GM19099 (cell line): ENCODE measurements around the gene MBNL1.

ENCODE experiments used
- POLR2A ChIP-seq: IDR thresholded peaks from 3 replicates; pipeline ENCODE4 v1.6.1; 2011; ENCODE audit warnings: low read depth; ENCODE audit not compliant: insufficient read length; ENCODE audit errors: extremely low read depth

MBNL1 gene

DNA sequence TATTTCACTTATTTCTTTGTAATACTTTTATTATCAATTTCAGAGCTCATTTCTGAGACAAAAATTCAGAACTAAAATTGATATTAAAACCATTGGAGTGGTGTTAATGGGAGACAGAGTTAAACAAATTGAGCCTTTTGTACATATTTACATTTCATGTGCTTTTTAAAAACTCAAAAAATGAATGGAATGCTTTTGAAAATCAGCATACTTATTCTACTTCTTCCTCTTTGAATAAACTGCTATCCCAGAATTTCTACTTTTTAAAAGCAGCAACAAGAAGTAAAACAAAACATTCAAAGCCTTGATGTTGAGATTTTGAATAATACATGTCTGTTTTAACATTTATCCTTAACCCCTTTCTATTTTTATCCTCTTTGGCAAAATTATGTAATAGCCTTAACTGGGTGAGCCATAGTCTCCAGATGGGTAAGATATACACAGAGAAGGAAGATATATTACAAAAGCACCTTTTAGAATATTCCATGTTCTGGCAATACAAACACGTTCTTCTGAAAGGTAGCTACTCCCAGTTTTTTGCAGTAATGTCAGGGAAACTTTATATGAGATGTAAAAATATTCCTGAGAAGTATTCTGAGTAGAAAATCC is 123.6 kb downstream of the MBNL1 start:
- no peak for TF ChIP-seq POLR2A

DNA sequence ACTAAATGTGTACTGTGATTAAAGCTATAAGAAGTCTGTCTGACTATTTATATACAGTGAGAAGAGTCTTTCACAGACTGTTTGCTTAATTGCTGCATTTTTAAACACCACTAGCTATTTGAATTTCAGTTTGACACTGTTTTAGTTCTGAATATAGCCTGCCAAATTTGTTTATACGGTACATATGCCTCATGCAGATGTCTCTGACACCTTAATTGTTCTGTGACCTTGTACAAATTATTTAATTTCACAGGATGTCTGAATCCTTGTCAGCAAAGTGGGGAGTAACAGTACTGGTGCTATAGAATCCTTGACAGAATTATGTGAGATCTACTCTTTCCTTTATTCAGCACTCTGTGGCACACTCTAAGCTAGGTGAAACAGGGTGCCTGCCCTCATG is 125.5 kb downstream of the MBNL1 start:
- no peak for TF ChIP-seq POLR2A

DNA sequence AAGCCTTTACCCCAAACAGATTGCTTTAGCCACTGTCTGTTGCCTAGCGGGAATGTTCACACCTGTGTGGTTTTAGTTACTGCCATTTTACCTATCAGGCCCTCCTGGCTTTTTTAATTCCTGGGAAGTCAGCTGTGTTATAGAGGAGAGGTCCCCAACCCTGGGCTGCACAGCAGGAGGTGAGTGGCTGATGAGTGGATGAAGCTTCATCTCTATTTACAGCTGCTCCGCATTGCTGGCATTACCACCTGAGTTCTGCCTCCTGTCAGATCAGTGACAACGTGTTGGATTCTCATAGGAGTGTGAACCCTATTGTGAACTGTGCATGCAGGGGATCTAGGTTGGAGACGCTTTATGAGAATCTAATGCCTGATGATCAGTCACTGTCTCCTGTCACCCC is 127.0 kb downstream of the MBNL1 start:
- no peak for TF ChIP-seq POLR2A

DNA sequence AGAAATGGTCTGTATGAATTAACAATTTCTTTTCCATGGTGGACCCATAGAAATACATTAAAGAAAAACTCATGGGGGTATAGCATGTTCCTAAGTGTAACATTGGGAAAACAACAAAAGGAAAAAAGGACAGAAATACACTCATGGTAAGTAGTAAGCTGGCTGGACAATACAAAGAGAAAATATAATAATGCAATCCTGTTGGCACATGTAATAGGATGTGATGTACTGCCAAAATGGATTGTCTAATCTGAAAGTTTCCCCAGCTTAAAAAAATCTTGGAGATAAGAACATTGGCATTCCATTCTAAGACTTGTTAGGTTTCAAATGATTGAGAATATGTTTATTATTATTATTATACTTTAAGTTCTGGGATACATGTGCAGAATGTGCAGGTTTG is 128.1 kb downstream of the MBNL1 start:
- TF ChIP-seq POLR2A = no peak

DNA sequence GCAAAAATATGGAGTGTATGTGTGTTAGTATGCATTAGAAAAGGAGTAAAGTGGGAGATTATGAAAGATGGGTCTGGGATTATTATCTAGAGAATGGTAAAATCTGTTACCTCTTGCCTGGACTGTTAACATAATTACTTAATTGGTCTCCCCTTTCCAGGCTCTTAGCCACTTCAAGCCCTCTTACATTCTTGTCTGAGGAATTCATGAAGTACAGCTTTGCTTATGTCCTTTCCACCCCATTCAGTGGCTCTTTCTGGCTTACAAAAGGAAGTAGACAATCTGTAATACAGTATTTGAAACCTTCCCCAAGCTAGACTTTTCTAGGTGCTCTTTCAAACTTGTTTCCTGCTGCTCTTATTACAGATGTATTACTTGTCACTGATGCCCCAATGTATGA is 129.8 kb downstream of the MBNL1 start:
- TF ChIP-seq POLR2A = no peak

DNA sequence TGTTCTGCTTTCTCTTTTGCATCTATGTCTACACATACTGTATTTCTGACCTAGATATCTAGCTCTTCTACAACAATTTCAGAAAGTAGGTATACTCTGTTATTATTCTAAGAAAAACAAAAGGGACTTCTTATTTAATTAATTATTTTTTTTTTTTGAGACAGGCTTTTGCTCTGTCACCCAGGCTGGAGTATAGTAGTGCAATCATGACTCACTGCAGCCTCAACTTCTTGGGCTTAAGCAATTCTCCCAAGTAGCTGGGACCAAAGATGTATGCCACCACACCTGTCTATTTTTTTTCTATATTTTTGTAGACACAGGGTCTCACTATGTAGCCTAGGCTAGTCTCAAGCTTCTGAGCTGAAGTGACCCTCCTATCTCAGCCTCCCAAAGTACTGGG is 130.6 kb downstream of the MBNL1 start:
- no peak for TF ChIP-seq POLR2A

DNA sequence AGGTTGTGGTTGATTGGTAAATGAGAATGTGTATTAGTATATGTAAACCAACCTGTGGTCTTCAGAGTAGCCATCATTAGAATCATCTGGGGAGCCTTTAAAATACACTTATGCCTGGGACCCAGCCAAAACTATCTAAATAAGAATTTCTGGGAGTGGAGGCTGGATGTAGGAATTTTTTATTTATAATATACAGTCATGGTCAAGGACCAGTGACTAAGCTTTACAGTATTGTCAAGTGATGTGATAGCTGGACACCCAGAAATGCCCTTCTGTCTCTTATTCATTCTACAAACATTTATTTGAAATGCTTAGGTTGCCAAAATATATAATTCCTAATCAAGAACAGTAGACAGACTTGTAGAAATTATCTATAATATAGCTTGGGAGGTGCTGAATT is 132.2 kb downstream of the MBNL1 start:
- no peak for TF ChIP-seq POLR2A

DNA sequence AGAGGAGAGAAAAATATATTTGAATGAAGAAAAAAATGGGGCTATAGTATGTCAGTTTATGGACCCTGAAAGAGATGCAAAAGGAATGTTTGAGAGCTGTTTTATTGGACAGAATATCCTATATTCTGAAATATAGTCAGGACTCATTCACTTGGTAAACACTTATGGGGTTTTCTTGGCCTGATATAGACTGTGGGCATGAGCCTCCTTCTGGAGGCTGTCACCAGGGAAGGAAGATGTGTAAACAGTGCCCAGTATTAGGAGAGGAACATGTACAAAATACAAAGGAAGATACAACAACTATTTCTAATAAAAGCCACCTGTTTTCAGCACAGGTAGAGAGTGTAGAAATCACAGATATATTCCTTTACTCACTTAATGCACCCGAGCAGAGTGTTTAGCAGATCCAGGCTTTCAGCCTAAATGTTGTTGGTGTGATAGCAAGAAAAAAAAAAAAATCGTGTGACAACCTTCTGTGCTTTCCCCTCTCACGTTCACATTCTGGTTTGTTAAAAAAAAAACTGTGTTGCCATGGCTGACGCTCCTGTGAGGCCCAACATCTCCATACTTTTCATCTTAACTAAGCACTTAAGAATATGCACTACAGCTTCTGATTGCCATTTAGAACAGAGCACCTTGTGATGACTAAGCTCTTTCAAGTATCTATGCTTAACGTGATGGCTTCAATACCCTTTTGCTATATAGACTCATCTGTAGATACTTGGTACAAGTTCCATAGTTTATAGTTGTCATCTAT is 134.1 kb downstream of the MBNL1 start:
- no peak for TF ChIP-seq POLR2A

DNA sequence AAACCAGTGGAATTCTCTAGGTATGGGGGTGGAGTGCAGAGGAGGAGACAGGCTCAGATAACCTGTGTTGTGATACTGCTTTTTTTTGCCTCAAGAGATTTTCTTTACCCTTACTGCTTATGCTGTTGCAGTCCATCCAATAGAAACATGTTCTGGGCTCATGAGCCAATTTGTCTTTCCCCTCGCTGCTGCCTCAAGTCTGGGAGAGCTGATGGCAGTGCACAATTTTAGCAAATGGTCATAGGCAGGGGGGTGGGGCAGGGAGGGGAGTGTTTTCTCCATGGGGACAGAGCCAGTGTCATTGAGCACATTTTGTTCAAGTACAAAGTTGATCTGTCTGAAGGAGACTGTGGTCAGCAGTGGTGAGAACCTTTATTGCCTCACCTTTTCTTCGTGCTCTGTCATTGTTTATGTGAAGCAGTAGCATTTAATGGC is 134.9 kb downstream of the MBNL1 start:
- no peak for TF ChIP-seq POLR2A

DNA sequence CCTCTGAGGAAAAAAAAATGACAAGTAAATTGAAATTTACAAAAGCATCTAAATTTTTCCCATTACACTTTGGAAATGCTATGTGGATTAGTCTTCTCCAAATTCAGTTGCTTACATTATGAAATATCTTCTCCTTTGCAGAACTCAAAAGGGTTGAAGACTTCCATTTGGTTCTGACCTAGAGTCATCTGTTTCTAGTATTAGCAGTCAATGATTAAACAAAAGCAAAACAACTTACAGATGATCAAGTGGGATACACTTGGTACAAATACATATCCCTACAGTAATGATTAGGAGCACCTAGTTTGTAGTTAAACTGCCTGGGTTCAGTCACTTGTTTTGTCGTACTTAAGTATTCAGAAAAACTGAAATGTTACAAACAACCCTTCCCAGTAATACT is 136.2 kb downstream of the MBNL1 start:
- TF ChIP-seq POLR2A = no peak

DNA sequence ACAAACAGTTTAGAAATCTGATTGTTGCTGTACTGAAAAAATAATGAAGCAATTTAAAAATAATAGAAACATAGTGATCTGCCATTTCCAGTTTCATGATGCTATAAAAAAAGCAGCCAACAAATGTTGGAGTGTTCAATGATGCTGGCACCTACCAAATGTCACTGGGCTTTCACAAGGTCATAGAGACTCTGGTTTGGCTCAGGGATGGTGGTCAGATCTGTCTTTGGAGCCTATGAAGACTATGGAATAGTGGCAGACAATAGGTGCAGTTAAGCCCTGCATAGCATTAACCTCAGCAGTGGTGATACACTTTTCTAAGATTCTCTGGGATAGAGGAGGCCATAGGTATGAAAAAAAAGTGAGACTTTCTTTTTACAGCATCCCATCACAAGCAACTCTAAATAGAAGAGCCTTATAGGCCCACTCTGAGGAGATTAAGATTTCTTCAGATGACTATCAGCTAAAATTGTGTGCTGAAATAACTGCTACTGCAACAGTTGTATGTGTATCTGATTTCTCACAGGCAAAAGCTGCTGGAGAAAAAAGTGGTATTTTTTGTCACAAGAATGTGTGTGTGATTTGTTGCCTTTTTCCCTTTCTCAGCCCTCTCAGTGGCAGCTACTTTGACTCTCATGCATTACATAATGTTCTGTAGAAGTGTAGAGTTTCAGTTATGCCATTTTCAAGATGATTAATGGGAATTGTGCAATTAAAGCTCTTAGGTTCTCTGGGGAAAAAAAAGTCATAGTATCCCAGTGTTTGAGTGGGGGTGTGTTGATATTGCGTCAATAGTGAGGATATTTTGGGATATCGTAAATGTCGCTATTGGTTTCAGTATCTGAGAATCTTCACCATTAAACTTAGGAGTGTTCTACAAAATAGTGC is 137.4 kb downstream of the MBNL1 start:
- no peak for TF ChIP-seq POLR2A

DNA sequence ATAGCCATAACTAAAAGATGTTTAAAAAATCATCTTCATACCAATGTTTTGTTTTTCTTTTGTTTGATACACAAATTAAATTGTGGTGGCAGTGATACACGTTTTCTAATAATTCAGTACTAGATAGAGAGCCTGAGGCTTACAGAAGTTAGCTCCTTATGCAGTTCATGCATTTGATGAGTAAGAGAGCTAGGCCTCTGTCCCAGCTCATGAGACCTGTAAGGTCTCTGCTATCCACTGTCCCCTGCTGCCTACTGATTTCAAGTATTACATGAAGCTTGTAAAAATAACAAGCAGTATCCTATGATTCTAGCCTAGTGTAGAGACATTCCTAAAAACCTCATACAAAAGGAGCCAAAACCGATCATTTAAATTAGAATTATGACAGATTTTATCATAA is 144.5 kb downstream of the MBNL1 start:
- TF ChIP-seq POLR2A = no peak

DNA sequence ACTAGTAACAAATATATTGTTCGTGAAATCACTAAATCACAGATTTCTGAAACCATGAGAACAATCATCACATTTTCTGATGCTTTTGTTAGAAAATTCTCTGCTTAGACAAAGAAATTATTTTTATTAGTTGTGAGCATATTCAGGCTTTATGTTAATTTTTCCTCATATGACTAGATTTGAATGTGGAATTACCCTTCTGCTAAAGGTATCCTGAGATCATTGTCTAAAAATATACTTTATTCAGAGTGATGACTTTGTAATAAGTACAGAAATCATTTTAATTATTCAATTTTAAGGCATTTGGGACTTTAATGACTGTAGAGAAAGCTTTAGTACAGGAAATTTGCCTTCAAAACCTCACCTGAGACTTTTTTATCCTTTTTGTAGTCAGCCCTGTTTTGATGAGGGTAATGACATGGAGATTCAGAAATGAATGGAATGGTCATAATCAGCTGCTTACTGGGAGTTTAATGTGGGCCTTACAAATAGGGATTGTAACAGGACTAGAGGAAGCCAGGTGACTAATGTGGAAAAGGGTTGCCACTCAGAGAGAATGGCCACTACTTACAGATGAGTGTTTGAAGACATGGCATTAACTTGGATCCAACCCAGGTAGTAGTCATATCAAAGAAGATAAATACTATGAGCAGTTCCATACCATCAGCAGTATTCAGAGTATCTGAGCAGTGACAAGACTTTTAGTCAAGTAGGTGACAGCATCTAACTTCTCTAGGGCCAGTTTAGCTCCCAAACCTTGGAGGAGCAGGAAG is 148.3 kb downstream of the MBNL1 start:
- no peak for TF ChIP-seq POLR2A

DNA sequence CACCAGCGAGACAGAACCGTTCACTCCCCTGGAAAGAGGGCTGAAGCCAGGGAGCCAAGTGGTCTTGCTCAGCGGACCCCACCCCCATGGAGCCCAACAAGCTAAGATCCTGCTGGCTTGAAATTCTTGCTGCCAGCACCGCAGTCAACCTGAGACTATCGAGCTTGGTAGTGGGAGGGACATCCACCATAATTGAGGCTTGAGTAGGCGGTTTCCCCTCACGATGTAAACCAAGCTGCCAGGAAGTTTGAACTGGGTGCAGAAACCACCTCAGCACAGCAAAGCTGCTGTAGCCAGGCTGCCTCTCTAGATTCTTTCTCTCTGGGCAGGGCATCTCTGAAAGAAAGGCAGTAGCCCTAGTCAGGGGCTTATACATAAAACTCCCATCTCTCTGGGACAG is 151.0 kb downstream of the MBNL1 start:
- no peak for TF ChIP-seq POLR2A

DNA sequence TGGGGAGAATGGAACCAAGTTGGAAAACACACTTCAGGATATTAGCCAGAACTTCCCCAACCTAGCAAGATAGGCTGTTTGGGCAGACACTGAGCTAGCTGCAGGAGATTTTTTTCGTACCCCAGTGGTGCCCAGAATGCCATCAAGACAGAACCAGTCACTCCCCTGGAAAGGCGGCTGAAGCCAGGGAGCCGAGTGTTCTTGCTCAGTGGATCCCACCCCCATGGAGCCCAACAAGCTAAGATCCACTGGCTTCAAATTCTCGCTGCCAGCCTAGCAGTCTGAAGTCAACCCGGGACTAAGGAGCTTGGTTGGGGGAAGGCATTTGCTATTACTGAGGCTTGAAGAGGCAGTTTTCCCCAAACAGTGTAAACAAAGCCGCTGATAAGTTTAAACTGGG is 152.4 kb downstream of the MBNL1 start:
- no peak for TF ChIP-seq POLR2A
